Right renal cortex interstitium (tissue), 3 donors: ENCODE results near the gene PROM2. TPM values are rescaled to one million over a fixed set of nuclear protein-coding genes. Genes with fewer than 3 reads are reported as not detected.
"Not testable (repeated sequence)": the region's sequence is repeated elsewhere in the genome, so short reads cannot be mapped to it uniquely, and the experiment has no call there.

Experiments used
- DNase-seq, 3 donors: peaks; one replicate each; pipeline ENCODE4 v3.0.0-alpha.2; 2013; ENCODE audit warnings: low read depth in 3 of 3, low spot score in 2 of 3
- polyA plus RNA-seq, 3 donors: library from polyadenylated mRNA; unstranded; fragments of 120-200 nt; gene quantifications; one replicate each; pipeline ENCODE4 v1.2.1, GENCODE V29; 2013; ENCODE audit not compliant: insufficient read length in 3 of 3

PROM2 gene, protein sequence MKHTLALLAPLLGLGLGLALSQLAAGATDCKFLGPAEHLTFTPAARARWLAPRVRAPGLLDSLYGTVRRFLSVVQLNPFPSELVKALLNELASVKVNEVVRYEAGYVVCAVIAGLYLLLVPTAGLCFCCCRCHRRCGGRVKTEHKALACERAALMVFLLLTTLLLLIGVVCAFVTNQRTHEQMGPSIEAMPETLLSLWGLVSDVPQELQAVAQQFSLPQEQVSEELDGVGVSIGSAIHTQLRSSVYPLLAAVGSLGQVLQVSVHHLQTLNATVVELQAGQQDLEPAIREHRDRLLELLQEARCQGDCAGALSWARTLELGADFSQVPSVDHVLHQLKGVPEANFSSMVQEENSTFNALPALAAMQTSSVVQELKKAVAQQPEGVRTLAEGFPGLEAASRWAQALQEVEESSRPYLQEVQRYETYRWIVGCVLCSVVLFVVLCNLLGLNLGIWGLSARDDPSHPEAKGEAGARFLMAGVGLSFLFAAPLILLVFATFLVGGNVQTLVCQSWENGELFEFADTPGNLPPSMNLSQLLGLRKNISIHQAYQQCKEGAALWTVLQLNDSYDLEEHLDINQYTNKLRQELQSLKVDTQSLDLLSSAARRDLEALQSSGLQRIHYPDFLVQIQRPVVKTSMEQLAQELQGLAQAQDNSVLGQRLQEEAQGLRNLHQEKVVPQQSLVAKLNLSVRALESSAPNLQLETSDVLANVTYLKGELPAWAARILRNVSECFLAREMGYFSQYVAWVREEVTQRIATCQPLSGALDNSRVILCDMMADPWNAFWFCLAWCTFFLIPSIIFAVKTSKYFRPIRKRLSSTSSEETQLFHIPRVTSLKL
- 10 to 100 TPM; 22.8 to 34.5 (median 31.0) TPM for polyA plus RNA-seq

DNA sequence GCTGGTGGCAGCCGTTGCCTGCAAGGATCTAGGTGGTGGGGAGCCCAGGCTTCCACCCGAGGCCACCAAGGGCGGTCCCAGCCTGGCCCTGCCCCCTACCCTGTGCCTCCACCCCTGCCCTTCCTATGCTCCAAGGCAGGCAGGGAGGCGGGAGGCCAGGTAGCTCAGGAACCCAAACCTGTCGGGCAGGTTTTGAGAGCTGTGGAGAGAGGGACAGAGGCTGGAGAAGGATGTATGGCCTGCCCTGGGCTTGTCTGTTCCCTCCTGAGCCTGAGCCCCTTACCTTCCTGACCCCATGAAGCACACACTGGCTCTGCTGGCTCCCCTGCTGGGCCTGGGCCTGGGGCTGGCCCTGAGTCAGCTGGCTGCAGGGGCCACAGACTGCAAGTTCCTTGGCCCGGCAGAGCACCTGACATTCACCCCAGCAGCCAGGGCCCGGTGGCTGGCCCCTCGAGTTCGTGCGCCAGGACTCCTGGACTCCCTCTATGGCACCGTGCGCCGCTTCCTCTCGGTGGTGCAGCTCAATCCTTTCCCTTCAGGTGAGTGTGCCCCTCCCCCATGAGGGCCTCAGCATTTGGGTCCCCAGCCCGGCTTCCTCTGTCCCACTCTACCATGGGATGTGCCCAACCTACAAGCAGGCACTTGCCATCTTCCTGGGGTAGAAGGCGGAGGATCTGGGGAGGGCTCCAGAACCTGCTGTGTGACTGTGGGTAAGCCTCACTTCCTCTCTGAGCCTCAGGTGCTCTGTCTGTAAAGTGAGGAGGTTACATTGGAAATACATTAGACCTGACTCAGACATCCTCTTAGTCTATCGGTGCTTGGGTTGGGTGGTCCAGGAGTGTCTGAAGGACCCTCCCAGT is at the start of gene PROM2:
TSS of gene PROM2 (plus strand) at position 159 of the 860 bp plus-strand sequence. CDS start at position 296, 137 bp downstream.
- no peak for DNase-seq

DNA sequence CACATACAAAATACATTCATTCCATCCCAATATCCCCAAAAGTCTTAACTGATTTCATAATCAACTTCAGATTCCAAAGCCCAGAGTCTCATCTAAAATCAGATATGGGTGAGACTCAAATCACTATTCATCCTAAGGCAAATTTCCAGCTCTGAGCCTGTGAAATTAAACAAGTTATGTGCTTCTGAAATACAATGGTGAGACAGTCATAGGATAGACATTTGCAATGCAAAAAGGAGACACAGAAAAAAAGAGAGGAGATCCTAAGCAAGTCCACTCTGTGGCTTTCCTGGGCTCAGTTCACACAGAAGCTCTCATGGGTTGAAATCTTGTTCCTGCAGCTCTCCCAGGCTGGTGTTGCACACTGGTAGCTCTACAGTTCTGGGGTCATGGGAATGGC is 48.6 kb upstream of the PROM2 start:
- no peak for DNase-seq

DNA sequence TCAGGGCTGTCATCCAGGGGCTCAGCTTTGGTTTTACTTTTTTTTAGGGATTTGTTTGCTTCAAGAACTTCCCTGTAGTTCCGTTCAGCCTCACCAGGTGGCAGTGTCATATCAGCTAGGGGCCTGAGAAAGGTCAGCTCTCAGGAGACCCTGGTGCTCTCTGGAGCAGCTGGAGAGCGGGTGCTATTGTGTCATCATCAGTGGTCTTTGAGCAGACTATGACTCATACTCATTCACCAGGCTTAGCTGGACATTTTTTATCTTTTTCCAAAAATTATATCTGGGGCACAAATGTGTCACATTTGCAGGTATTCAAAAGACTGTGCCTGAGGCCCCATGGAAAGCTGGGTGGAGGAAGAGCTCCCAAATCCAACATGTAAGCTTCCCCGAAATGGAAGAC is 42.5 kb upstream of the PROM2 start:
- peak in 2 of 3 donors; percentile 27 to 36 for DNase-seq

DNA sequence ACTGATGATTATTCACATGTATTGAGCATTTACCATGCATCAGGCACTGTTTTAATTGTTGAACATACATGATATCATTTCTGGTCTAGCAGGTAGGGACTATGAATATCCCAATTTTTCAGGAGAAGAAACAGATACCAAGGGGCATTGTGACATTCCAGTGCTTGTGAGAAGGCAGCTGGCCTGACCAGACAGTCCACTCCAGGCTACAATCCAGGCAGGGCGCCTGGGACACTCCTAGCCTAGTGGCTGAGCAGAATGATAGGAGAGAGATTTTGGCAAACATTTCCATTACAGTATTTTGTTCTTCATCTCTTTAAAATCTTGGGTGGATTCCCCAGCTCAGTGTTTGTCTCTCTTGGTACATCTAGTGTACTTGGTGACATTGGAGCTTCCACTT is 42.0 kb upstream of the PROM2 start:
- no peak for DNase-seq

DNA sequence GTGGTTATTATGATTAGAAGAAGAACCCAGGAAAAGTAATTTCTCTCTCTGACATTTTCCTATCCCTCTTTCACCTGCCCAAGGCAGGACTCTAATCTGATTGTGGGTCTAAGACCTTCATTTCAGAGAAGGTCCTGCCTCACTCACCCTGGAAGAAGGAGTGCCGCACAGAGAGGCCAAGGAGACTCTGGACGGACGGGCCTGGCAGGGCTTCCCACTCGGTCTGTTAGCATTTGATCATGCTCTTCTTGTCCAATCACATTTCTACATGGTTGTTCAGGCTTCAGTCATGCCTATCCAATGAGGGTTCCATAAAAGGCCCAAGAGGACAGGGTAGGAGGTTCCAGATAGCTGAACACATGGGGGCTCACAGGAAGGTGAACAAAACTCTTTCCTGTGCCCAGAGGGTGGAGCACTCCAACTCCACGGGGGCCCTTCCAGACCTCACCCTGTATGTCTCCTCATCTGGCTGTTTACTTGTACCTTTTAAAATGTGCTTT is 39.9 kb upstream of the PROM2 start:
- DNase-seq: no peak

DNA sequence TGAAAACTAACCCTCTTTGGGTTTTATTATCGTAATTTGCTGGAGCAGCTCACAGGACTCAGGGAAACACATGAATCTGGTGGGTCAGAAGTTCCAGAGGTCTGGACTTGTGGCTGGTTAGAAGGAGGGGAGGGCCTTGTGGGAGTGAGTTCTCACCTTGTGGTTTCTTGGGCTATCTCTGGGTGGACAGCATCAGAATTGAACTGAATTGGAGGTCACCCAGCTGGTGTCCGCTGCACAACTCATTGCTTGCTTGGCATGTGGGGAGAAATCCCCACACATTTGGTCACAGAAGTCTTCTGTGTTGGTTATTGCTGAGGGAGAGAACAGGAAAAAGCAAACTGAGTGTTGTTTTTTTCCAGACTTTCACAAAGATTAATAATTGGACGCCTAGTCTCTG is 39.4 kb upstream of the PROM2 start:
- no peak for DNase-seq

DNA sequence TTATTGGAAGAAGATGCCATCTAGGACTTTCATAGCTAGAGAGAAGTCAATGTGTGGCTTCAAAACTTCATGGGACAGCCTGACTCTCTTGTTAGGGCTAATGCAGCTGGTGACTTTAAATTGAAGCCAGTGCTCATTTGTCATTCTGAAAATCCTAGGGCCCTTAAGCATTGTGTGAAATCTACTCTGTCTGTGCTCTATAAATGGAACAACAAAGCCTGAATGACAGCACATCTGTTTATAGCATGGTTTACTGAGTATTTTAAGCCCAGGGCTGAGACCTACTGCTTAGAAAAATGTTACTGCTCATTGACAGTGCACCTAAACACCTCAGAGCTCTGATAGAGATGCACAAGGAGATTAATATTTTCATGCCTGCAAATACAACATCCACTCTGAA is 36.1 kb upstream of the PROM2 start:
- no peak for DNase-seq

DNA sequence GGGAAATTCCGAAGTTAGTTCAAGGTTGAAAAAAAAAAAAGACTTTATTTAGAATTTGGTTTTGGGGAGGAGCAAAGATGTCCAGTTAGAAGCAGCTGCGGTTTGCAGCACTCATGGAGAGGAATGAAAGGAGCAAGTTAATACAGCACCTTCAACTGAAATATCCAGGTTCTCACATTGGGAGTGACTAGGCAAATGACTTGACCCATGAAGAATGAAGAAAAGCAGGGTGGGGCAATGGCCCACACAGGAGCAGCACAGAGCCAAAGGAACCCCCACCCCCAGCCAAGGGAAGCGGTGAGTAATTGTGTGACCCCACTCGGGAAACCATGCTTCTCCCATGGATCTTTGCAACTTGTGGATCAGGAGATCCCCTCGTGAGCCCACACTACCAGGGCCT is 34.2 kb upstream of the PROM2 start:
- no peak for DNase-seq

DNA sequence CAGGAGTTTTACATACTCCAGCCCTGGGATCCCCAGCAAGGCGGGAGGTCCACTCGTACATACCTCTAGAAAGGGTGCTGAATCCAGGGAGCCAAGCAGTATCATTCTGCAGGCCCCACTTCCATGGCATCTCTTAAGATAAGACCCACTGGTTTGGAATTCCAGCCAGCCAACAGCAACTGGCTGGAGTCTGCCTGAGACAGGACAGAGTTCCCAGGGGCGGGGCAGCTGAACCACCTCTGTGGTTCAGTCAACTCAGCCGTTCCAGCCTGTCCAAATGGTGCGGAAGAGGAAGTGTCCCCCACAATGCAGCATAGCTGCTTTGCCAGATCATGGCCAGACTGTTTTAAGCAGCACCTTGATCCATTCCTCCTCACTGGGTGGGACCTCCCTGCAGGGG is 33.7 kb upstream of the PROM2 start:
- no peak for DNase-seq

DNA sequence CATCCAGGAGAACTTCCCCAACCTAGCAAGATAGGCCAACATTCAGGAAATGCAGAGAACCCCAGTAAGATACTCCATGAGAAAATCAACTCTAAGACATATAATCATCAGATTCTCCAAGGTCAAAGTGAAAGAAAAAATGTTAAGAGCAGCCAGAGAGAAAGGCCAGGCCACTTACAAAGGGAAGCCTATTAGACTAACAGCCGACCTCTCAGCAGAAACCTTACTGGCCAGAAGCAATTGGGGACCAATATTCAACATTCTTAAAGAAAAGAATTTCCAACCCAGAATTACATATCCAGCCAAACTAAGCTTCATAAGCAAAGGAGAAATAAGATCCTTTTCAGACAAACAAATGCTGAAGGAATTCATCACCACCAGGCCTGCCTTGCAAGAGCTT is 32.2 kb upstream of the PROM2 start:
- DNase-seq: not testable (repeated sequence)

DNA sequence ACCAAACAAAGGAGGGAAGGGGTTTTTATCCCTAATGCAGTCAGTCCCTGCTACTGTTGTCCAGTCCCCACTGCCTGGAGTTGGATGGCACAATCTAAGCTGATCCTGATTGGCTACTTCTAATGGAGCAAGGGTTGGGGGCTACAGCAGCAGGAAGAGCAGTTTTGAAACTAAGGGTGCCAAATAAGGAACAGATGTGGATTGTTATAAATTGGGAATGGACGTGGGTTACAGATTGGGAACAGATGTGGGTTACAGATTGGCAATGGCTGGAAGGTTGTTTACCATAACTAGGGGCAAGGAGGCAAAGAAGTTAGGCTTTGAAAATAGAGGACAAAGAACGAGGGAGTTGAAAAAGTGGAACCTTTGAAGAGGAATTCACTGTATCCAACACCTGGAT is 16.0 kb upstream of the PROM2 start:
- DNase-seq: no peak

DNA sequence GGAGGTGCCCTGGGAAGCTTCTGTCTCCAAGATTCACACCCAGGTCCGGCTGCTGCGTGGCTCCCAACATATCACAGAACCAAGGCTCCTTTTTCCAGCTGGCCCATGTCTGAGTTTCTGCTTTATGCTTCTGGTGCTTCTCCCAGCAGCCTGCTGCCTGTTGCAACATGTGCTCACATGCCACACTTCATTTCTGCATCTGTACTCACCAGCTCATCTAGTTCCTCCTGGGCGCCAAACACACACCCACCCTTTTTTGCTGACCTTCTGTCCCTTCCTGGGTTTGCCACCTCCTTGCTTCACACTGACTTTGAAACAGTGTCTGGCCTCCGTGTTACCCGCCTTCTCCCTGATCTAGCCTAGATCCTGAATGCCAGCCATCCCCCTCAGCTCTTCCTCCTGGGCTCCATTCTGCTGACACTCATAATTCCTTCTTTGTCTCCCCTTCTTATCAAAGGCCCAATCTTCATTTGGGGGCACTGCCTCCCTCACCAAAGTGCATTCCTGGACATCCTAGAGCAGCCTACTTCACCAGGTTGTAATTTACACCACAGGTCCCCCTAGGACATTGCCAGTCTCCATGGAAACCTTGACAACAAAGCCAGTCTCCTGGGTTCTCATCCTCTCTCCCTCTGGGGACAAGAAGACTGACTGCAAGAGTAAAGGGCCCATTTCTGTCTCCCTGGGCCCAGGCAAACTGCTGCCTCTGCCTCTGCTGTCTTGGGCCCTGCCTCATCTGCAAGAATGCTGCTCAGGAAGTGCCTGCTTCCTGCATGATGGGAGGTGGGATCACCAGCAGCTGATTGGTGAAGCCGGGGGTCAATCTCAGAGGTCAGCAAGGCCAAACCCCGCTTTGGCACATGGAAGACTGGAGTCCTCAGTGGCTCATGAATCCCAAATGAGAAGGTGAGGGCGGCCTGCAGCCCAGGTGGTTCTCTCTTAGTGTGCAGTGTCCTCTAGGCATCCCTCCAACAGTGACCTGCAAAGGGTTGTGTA is 13.9 kb upstream of the PROM2 start:
- no peak for DNase-seq

DNA sequence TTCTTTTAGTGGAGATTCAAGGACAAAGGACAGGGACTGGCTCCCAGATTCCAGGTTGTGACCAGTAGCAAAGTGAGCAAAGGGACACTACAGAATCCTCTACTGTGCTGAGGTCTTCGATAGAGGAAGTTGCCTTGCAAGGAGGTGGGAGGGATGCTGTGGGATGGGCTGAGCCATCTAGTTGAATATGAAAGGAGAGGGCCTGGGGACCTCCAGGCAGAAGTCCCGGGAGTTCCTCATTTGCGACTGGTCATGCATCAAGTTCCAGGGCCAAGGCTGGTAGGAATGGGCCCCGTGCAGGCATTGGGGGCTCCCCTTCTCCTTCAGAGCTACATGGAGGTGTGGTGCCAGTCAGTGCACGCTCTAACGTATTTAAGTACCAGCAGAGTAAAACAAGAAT is 12.6 kb upstream of the PROM2 start:
- DNase-seq: no peak

DNA sequence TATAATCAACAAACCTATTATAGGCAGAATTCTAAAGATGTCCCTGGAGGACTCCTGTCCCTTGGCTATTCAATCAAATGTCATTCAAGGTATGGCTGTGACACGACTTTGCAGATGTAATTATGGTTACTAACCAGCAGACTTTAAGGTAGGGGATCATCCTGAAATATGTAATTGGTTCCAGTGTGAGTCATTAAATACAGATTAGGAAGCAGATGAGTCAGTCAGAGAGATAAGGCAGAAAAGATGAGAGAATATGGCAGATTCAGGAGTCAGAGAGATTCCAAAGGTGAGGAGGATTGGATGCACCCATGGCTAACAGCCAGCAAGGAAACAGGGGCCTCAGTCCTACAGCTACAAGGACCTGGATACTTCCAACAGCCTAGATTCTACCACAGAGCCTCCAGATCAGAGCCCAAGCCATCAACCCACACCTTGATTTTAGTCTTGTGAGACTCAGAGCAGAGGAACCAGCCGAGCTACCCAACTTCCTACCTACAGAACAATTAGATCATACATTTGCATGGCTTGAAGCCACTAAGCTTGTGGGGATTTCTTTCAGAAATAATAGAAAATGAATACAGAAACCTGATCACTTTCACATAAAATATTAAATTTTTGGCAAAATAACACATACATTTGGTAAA is 11.2 kb upstream of the PROM2 start:
- no peak for DNase-seq

DNA sequence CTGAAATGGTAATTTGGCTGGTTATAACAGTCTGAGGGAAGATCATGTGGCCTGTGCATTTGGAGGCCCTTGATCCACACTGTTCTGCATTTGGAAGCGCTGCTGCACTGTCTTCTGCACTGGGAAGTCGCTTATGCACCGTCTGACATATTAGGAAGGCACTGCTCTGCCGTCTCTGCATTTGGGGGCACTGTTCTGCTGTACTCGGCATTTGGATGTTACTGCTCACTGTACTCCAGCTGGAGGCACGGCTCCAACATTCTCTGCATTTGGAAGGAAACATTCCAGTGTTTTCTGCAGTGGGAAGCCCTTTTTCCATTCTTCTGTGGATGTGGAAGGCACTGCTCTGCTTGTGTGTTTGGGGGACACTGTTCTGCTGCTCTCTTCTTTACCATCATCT is 9.6 kb upstream of the PROM2 start:
- DNase-seq: no peak

DNA sequence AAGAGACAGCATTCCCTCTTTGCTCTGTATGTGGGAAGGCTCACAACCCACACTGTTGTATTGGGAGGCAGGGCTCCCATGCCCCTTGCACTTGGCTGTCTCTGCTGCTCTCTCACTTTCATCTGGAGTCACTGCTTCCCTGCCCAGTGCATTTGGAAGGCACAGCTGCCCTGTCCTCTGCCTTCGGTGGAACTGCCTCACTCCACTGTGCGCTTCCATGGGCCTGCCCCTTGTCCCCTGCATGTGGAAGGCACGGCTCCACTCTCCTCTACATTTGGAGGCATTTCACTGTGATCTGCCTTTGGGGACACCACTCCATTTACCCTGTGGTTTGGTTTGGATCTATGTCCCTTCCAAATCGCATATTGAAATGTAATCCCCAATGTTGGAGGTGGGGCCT is 9.1 kb upstream of the PROM2 start:
- no peak for DNase-seq

DNA sequence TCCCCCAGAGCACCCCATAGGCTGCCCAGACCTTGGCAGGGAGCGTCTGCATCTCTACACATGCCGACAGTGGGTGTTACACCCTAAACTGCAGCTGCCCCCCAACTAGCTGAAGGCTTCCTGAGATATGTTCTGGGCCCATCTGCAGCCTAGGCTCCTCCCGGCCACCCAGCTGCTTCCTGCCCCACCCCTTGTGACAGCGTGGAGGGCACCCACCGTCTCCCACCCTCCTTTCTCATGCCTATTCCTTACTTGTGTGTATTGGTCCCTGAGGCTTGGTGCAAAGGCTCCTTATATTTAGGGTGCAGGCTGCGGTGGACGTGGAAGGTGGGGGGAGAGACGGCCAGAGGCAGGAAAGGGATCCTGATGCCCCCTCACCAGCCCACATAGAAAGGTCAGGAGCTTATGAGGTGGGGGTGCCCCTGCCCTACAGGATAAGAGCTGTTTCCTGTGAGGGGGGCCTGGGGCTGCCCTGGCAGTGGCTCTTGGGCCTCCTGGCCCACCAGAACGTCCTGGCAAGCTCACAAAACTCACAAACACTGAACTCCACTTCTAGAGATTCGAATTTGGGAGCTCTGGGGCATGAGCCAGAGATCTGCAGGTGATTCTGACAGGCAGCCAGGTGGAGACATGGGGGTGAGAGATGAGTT is 7.3 kb upstream of the PROM2 start:
- DNase-seq: no peak

DNA sequence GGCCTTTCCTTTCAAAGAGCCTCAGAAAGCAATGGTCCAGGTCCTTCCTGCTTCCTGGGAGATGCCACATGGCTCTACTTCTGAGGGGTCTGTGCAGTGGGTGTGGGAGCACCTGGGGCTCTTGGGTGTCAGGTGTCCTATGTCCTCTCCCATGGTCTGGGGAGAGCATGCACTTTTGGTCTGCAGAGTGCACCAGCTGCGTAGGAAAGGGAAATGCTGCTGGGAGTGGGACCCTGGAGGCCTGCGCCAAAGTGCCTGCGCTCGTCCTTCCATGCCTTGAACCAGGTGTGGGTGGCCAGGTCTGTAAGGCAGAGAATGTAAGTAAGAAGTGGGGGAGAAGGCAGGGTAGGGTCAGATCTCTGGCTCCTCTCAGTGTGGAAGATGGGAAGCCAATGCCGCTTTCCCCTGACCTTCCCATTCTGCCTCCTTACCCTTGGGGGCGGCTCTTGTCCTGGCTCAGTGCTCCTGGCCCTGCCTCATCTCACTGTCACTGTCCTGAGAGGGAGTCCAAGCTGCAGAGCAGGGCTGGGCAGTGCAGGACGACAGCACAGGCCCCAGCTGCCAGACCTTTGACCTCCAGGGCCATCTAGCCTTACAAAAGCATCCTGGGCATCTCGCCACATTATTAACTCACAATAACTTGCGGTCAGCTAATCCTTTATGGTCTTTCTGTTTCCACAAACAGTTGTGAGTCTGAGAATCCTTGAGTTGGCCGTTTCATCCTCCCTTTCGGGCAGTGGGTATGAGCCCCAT is 6.6 kb upstream of the PROM2 start:
- no peak for DNase-seq
